Stimulated activated naive CD8-positive, alpha-beta T cell treated with anti-CD3 and anti-CD28 coated beads, Interleukin-15, amount 100 ng/mL, for 72 hours (primary cell): Measurements from ENCODE around the gene MMRN1.

Experiments
- ATAC-seq: fragments of 150-1000 bp; cut with Tn5 transposase; 2 replicates; pipeline ENCODE4 v1.10.0; 2021; ENCODE audit warnings: mild to moderate bottlenecking, moderate library complexity
- DNase-seq, 2 donors: peaks; one replicate each; pipeline ENCODE4 v3.0.0; 2021 to 2022
- H3K27ac Mint-ChIP-seq, 2 donors: one replicate each; pipeline ENCODE4 v1.8.0; 2022; ENCODE audit warnings: mild to moderate bottlenecking in 2 of 2, mixed read lengths in 2 of 2, moderate library complexity in 2 of 2
- H3K27me3 Mint-ChIP-seq: one replicate; pipeline ENCODE4 v1.8.0; 2022; ENCODE audit warnings: mixed read lengths
- H3K4me1 Mint-ChIP-seq: one replicate; pipeline ENCODE4 v1.8.0; 2022; ENCODE audit warnings: mild to moderate bottlenecking, mixed read lengths
- H3K4me3 Mint-ChIP-seq, 2 donors: one replicate each; pipeline ENCODE4 v1.8.0; 2022; ENCODE audit warnings: mild to moderate bottlenecking in 2 of 2, mixed read lengths in 2 of 2, moderate library complexity in 1 of 2
- H3K9me3 Mint-ChIP-seq, 2 donors: one replicate each; pipeline ENCODE4 v1.8.0; 2022; ENCODE audit warnings: mixed read lengths in 2 of 2

Gene MMRN1

DNA sequence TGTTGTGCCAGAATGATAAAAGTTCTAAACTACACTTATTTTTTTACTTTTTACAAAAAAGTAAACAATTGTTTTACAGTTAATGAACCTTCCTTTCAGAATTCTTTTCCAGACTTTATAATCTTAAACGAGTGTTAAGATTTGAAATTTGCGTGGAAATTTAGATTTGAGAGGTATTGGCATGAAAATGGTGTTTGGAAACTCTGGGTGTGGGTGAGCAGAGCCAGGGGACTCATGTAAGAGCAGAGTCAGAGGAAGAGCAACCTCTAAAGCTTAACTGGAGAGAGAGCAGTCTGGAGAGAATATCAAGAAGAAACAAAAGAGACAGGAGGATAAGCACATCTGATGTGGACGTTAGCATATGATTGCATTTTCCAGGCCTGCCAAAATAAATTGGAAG is 48.2 kb downstream of the MMRN1 start:
- no peak for ATAC-seq
- Mint-ChIP-seq H3K27me3 (no peaks in the 10 kb centered on the region), H3K9me3 (no peaks in the 10 kb centered on the region), H3K4me1 (no peaks in the 10 kb centered on the region), H3K4me3 (no peak overlapping the region), H3K27ac (no peak overlapping the region)
- no peak for DNase-seq

DNA sequence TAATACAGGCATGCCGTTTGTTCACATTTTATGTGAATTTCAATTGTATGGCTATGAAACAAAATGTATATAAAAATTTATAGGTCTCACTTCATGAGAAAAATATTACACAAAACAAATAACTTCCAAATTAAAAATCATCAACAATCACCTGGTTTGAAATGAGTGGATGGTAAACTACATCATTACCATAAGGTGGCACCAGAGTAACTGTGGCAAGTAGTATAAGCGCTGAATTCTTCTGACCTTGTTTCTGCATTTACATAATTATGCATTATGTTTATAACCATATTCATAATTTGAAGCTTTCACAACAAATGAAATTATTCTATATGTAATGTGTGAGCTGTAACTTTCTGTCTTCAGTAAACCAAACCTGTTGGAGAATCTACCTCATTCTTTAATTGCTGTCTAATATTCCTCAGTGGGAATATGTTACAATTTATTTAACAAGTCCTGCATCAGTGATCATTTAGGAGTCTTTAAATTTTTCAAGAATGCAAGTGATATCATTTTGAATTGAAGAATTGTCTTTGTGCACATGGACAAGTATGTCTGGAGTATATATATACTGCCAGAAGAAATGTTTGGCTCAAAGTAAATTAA is 55.2 kb downstream of the MMRN1 start:
- no peak for ATAC-seq
- Mint-ChIP-seq H3K4me3 (no peak overlapping the region), H3K27me3 (no peaks in the 10 kb centered on the region), H3K27ac (no peak overlapping the region), H3K4me1 (no peaks in the 10 kb centered on the region), H3K9me3 (no peaks in the 10 kb centered on the region)
- no peak for DNase-seq

DNA sequence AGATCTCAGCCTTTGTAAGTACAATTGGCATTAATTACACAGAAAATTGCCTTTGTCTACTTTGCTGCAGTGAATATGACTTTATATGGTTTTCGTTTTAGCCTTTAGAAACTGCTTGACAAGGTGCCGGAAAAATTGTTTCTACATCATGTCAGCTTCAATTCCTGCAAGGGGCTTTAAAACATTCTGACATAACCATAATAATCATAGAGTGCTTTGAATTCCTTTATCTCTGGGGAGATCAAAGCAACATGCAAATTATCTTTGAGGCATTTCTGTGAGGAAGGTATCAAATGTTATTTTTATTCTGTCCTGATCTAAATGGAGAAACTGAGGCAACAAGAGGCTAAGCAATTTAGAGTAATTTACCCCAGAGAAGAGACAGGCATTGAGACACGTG is 57.8 kb downstream of the MMRN1 start:
- Mint-ChIP-seq H3K4me3 (no peak overlapping the region), H3K4me1 (no peaks in the 10 kb centered on the region), H3K27ac (no peak overlapping the region), H3K9me3 (no peaks in the 10 kb centered on the region), H3K27me3 (no peaks in the 10 kb centered on the region)
- DNase-seq (no peak), ATAC-seq (no peak)

DNA sequence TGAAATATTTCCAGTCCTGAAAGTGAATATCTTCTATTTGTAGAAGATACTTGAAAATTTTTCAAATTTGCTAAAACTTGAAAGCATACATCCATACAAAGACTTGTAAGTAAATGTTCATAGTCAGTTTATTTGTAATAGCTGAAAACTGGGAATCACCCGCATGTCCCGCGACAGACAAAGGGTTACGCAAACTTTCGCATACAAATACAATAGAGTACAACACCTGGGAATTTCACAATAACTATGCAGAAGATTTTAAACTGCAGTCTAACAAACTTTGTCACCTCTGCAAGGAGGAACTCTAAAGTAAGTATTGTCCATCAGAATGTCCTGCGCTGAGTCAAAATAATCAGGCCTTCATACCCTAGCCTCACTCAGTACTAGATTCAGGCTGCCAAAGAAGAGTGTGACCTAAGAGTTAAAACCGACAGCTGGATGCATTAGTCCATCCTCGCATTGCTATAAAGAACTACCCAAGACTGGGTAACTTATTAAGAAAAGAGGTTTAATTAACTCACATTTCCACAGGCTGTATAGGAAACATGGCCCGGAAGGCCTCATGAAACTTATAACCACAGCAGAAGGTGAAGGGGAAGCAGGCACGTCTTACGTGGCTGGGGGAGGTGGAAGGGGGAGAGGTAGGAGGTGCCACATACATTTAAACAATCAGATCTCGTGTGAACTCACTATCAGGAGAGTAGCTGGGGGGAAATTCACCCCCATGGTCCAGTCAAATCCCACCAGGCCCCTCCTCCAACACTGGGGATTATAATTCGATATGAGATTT is 60.4 kb downstream of the MMRN1 start:
- Mint-ChIP-seq H3K27me3 (no peaks in the 10 kb centered on the region), H3K4me1 (no peaks in the 10 kb centered on the region), H3K4me3 (no peak overlapping the region), H3K27ac (no peak overlapping the region), H3K9me3 (no peaks in the 10 kb centered on the region)
- no peak for DNase-seq
- no peak for ATAC-seq

DNA sequence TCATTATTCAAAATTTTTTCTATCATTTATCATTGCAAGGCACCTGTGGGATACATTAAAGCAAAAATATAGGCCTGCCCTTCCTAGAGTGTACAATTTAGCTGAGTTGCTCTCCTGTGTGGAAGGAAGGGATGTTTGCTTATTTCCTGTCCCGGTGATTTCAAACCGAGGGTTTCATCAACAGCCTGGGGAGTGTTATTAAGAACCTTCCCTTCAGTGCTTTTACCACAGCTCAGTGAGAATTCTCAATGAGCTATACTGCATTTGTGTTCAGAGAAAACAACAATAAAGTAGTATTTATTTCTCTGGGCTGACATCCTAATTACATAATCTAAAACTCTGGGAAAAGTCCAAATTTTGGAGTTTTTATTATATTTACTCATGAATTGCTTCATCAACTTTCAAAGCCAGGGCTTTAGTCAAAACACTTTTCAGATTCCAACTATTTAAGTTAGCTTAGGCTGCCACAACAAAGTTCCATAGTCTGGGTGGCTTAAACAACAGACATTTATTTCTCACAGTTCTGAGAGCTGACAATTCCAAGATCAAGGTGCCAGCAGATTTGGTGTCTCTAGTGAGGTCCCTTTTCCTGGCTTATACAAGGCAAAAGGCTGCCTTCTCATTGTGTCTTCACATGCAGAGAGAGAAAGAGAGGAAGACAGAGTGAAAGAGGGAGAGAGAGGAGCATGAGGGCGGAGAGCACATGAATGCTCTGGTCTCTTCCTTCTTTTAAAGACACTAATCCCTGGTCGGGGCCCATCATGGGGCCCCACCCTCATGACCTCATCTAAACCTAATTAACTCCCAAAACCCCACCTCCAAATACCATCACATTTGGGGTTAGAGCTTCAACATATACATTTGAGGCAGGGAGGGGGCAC is 62.6 kb downstream of the MMRN1 start:
- Mint-ChIP-seq H3K4me3 (no peak overlapping the region), H3K4me1 (no peaks in the 10 kb centered on the region), H3K9me3 (no peaks in the 10 kb centered on the region), H3K27ac (no peak overlapping the region), H3K27me3 (no peaks in the 10 kb centered on the region)
- ATAC-seq (no peak), DNase-seq (no peak)

DNA sequence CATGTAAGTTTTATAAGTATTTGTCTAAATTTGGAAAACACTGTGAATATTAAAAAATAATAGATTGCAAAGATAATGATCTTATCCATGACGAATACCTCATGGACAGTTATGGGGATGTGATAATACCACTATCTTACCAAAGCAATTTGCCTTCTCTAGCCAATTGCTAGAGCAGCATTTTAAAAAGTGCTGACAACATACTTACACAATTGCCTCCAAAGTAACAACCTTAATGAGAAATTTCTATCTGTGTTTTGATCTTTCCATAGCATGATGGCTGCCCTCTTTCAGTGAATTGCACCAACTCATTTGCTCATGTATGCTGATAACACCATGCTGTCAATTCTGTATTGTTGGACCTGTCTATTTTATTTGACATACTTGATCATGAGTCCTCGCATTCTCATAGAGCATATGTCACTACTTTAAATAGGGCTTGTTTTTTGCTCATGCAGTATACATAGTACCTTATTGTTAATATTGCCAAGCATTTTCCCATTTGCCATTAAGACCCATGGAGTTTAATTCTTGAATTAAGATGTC is 87.2 kb downstream of the MMRN1 start:
- no peaks in the 10 kb centered on the region for H3K27me3 Mint-ChIP-seq
- no peak for DNase-seq
- H3K9me3 Mint-ChIP-seq, result no peaks in the 10 kb centered on the region
- H3K4me3 Mint-ChIP-seq, result no peak overlapping the region
- no peak overlapping the region for H3K27ac Mint-ChIP-seq
- no peak for ATAC-seq
- H3K4me1 Mint-ChIP-seq, result no peaks in the 10 kb centered on the region

DNA sequence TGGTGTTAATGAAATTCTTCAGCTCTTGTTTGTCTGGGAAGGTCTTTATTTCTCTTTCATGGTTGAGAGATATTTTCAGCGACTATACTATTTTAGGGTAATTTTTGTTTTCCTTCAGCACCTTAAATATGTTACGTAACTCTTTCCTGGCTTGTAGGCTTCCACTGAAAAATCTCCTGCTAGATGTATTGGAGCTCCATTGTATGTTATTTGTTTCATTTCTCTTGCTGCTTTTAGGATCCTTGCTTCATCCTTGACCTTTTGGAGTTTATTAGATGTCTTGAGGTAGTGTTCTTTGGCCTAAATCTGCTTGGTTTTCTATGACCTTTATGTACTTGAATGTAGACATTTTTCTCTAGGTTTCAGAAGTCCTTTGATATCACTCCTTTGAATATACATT is 93.6 kb downstream of the MMRN1 start:
- Mint-ChIP-seq H3K9me3 (no peaks in the 10 kb centered on the region), H3K4me1 (no peaks in the 10 kb centered on the region), H3K27ac (no peak overlapping the region), H3K27me3 (no peaks in the 10 kb centered on the region), H3K4me3 (no peak overlapping the region)
- ATAC-seq (no peak), DNase-seq (no peak)

DNA sequence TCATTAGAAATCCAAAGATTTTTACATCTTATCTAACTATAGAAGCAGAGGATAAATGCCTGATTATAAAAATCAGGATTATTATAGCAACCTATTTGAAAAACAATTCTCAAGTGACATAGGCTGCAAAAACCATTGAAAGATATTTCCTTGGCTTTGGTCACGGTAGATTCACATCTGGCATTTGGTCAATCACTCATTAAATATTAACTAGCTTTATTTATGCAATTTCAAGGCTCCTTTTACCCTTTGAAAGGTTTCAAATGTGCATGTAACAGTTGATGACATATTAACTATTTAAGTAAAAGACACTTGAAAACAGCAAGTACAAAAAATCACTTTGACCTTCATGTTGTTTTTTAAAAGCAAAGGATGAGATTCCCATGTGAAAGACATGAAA is 98.1 kb downstream of the MMRN1 start:
- H3K4me1 Mint-ChIP-seq, result no peaks in the 10 kb centered on the region
- peaks cover 8% of the 10 kb centered on the region for H3K27me3 Mint-ChIP-seq
- ATAC-seq, result no peak
- DNase-seq, result no peak
- H3K27ac Mint-ChIP-seq, result no peak overlapping the region
- H3K4me3 Mint-ChIP-seq, result no peak overlapping the region
- H3K9me3 Mint-ChIP-seq, result no peaks in the 10 kb centered on the region

DNA sequence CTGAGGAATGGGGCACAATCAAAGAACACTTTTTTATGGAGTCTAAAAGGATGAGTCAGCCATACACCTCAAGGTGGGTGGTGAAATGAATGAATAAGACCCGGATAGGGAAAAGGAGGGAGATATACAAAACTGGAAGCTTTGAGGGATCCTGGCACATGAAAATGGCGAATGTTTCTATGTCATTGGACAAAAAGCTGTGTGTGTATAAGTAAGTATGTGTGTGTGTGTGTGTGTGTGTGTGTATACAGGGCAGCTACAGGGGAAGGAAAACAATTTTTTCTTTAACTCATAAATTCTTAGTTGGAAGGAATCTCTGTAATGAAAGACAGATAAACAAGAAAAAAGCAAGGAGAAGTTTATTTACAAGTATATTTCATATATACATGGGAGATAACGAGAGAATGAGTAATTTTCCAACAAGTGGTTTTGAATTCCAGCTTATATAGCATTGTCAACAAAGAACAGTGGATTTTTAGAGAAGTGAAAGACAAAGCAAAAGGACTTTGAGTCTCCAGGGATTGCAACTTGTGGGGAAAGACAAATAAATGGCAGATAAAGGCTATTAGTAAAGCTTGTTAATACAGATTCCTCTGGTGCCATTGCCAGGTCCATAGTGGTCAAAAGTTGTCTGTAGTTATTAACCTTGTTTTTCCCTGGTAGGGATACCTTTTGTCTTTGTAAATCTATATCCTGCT is 99.7 kb downstream of the MMRN1 start:
- Mint-ChIP-seq H3K9me3 (no peaks in the 10 kb centered on the region), H3K27ac (no peak overlapping the region), H3K4me1 (no peaks in the 10 kb centered on the region), H3K4me3 (no peak overlapping the region), H3K27me3 (peaks cover 14% of the 10 kb centered on the region)
- ATAC-seq (no peak), DNase-seq (no peak)

DNA sequence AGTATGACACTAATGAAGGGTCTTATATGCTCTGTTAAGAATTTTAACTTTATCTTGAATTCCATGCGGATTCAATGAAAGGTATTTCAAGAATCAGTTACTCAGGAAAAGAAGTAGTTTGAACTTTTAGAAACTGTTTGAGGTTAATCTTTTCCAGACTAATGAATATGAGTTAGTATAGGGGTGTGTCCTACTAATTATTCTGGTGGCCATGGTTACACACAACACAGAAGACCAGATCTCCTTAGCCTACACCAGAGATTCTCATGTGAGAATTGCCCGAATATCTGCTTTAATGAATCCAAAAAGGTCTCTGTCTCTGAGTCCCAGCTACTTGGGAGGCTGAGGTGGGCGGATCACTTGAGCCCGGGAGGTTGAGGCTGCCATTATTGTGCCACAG is 100.4 kb downstream of the MMRN1 start:
- Mint-ChIP-seq H3K27me3 (peaks cover 14% of the 10 kb centered on the region), H3K4me1 (no peaks in the 10 kb centered on the region), H3K9me3 (no peaks in the 10 kb centered on the region), H3K4me3 (no peak overlapping the region), H3K27ac (no peak overlapping the region)
- no peak for ATAC-seq
- DNase-seq, result no peak

DNA sequence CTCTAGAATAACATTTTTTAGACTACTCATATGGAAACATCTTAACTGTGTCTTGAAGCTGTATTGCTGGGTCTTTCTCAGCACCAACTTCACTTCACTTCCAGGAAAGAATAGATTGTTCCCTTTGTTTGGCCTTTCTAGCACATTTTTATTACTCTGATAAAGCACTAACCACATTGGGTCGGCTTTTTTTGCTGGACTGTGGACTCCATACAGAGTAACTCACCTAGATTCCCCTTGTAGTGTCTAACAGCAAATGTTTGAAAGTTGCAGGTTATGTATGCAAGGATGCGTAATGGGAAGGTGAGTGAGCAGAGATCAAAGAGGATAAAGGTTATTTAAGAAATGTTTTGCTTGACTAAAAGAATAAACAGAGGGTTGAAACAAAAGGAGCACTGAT is 101.2 kb downstream of the MMRN1 start:
- Mint-ChIP-seq H3K27me3 (peaks cover 14% of the 10 kb centered on the region), H3K9me3 (no peaks in the 10 kb centered on the region), H3K4me1 (no peaks in the 10 kb centered on the region)

DNA sequence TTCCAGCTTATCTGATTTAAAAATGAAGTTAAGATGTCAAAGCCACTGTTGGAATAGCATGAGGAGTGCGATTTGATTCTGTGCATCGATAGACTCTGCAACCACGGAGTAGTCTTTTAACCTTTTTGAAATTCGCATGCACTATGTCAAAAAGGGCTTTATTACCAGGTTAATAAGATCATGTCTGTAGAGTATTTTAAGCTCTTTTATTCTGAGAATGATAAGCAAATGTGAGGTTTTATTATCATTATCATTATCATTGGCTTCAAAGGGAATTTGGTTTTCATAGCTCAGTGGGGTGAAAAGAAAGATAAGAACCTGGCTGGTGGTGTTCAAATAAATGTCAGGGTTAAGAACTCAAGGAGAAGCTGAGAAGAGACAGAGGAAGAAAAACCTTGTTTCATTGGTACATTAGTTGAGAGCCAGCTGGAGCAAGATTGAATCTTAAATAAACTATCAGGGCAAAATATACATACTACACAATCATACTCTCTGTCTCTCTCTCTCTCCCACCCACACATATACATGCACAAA is 102.6 kb downstream of the MMRN1 start:
- no peaks in the 10 kb centered on the region for H3K4me1 Mint-ChIP-seq
- peaks cover 14% of the 10 kb centered on the region for H3K27me3 Mint-ChIP-seq
- no peak overlapping the region for H3K27ac Mint-ChIP-seq
- H3K4me3 Mint-ChIP-seq, result no peak overlapping the region
- H3K9me3 Mint-ChIP-seq, result no peaks in the 10 kb centered on the region
- no peak for ATAC-seq
- DNase-seq, result no peak

More for the DNA sequence above, 101.2 kb downstream of the MMRN1 start:
- no peak for DNase-seq
- Mint-ChIP-seq H3K4me3 (no peak overlapping the region), H3K27ac (no peak overlapping the region)
- no peak for ATAC-seq

DNA sequence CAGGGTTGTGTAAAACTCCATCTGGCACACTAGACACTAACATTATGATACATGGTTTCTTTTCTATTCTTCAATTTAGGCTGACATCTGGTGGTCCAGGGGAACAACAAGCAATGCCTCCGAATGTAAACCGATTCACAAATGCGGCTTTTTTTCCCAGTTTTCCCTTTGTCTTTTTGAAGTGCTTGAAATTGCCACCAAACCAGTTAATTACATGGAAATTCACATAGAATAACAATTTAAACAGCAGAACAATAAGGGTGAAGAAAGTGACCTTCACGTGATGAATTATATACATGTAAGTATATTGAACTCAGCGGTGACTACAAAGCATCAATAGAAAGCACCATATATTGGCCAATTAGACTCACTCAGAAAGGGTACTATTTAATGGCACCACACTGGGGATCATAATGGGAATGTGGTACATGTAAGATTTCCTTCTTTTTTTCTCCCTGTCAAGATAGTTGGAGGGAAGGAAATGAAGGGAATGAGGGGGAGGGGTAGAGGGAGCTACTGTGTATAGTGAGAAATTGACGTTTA is 103.9 kb downstream of the MMRN1 start:
- DNase-seq (no peak), ATAC-seq (no peak)
- H3K27me3 Mint-ChIP-seq, result peaks cover 14% of the 10 kb centered on the region
- no peak overlapping the region for H3K4me3 Mint-ChIP-seq
- no peak overlapping the region for H3K27ac Mint-ChIP-seq
- no peaks in the 10 kb centered on the region for H3K9me3 Mint-ChIP-seq
- no peaks in the 10 kb centered on the region for H3K4me1 Mint-ChIP-seq

DNA sequence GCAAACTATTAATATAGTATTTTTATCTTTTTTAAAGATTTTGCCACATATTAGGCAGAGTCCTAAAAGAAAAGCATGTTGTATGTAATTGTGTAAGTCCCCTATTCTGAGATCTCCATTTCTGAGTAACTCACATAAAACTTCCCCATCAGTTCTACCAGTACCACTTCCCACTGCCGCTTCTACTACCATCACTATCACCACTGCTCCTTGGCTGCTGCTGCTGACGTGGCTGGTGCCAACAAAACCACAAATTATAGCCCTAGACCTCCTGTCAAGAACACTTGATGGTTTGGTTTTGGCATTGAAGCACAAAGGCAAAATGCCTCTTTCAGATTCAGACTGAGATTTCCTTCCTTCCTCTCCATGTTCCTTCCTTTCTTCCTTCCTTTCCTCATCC is 106.4 kb downstream of the MMRN1 start:
- Mint-ChIP-seq H3K27ac (no peak overlapping the region), H3K9me3 (no peaks in the 10 kb centered on the region), H3K4me3 (no peak overlapping the region), H3K4me1 (no peaks in the 10 kb centered on the region), H3K27me3 (peaks cover 6% of the 10 kb centered on the region)
- ATAC-seq, result no peak
- DNase-seq, result no peak
